ENCODE measurements around the gene SDR42E1.

SDR42E1 gene

DNA sequence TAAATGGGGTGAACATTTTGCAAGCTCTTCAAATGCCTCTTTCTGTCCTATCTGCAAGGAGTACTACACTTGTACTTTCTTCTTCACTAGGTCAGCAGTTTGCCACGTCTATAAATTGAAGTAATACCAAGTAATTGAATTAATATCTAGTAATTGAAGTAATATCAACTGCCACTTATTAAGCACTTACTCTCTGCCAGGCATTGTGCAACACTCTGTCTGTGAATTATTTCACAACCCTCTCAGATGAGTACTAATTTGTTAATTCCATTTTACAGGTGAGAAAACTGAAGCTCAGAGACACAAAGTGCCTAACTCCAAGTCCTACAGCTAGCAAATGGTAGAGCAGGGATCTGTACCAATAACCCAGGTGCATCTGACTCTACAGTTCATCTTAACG lies 4.1 kb downstream of the SDR42E1 start:
- TF ChIP-seq, protein P1, sequence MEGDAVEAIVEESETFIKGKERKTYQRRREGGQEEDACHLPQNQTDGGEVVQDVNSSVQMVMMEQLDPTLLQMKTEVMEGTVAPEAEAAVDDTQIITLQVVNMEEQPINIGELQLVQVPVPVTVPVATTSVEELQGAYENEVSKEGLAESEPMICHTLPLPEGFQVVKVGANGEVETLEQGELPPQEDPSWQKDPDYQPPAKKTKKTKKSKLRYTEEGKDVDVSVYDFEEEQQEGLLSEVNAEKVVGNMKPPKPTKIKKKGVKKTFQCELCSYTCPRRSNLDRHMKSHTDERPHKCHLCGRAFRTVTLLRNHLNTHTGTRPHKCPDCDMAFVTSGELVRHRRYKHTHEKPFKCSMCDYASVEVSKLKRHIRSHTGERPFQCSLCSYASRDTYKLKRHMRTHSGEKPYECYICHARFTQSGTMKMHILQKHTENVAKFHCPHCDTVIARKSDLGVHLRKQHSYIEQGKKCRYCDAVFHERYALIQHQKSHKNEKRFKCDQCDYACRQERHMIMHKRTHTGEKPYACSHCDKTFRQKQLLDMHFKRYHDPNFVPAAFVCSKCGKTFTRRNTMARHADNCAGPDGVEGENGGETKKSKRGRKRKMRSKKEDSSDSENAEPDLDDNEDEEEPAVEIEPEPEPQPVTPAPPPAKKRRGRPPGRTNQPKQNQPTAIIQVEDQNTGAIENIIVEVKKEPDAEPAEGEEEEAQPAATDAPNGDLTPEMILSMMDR (IDR thresholded peaks at IDR 0.05; ENCODE audit: insufficient read depth, missing control alignments): no peak
- DNase-seq (ENCODE audit: insufficient read length, low spot score): no peak
- no peak for FAIRE-seq

DNA sequence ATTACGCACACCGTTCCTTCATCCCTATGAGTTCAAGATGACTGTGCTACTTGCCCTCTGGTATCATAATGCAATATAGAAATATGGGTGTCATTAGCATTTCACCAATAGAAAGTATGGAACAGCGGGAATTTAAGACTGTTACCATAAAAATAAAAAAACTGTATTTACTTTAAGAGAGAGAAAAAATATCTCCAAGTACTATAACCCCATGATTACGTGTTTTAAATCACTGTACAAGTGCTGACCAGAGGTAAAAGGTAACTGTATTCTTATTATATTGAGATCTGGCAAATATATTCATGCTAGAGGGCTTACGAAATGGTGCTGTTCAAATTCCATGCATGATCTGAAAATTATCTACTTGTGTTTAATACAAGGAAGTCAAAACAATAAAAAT lies 5.2 kb downstream of the SDR42E1 start:
- TF ChIP-seq, protein P1 (IDR thresholded peaks at IDR 0.05; ENCODE audit: insufficient read depth, missing control alignments): no peak
- no peak for FAIRE-seq
- DNase-seq (ENCODE audit: insufficient read length, low spot score): no peak

DNA sequence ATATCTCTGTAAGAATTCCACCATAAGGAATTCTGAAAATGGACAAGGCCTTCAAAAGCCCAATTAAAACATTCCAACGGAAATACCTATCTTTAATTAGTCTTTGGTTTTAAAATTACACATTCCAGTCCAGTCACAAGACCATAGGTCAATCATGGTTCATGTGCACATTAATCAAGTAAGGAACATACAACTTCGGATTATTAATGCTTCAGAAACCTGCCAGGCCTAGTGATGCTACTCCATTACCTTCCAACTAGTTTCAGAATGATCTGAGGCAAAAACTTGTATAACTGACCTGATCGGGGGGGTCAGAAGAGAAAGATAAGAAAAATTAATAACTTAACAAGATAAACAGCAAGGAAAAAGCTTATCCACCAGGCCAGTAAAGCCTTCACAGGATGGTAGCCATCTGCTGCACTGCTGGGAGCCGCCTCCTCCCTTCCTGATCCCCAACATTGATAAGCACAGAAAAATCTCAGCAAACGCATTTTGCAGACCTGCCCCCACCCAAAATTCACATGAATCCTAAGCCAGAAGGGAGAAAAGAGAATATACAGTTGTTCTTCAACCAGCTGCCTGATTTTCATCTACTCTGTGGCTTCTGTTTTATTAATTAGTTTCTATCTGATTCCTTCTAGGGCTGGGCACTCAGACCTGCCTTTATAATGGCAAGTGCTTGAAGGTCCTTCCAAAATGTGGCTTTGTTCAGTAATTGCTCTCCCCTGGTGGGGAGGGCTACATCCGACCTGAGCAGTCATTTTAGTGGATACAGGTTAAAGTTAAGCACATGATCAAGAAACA lies 6.0 kb downstream of the SDR42E1 start:
- peak; percentile 24 for DNase-seq (ENCODE audit: insufficient read length, low spot score)
- FAIRE-seq: no peak
- TF ChIP-seq, protein P1 (IDR thresholded peaks at IDR 0.05; ENCODE audit: insufficient read depth, missing control alignments): no peak

DNA sequence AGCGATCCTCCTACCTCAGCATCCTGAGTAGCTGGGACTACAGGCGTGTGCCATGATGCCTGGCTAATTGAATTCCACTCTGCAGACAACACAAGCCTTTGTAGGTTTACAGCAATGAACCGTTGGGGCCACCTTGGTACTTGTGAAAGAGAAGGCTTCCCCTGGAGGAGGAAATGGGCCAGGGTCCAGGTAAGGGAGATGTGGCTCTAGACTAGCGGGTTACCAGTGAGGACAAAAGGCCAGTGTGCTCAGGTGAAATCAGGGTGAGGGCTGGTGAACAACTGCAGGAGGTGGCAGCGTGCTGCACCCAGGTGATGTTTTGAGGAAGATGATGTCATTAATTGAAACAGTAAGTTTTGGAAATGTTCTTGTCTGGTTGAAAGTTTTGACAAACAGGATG lies 6.7 kb downstream of the SDR42E1 start:
- FAIRE-seq (no peak), DNase-seq (ENCODE audit: insufficient read length, low spot score) (no peak)

DNA sequence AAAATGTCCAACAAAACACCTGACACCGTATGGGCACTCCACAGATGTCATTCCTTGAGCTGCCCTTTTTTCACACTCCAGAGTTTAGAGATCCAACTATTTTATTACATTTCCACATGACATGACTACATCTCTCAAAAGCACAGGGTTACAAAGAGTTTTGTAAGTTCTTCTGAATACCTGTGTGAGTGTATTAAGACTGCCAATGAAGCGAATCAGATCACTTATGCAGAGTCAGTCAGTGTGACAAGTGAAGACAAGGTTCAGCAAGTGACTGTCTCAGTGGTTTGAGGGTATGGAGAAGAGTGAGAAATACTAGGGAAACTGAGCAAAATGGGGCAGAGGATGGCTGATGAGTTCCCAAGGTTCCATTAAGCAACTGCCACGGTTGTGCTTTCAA lies 8.4 kb downstream of the SDR42E1 start:
- DNase-seq (ENCODE audit: insufficient read length, low spot score): no peak
- TF ChIP-seq, protein P1 (IDR thresholded peaks at IDR 0.05; ENCODE audit: insufficient read depth, missing control alignments): no peak
- no peak for FAIRE-seq

More for the DNA sequence above, 6.7 kb downstream of the SDR42E1 start:
- TF ChIP-seq, protein P1 (IDR thresholded peaks at IDR 0.05; ENCODE audit: insufficient read depth, missing control alignments): no peak

DNA sequence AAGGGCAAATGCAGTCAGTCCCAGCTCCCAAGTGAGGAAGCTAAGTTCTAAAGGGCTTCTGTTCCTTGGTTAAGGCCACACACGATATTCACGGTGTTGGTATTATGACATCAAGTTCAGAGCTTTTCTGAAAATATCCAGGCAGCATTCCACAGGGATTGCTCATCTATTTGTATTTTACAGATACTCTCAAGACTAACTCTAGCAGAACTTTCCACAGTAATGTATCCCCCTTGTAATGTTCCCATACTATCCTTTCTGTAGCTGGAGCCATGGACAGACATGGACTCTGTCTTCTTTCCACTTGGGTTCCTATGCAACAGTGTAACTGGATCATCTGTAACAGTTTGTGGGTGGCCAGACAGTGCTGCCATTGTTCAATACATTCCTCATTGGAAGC lies 13.5 kb downstream of the SDR42E1 start:
- no peak for FAIRE-seq
- TF ChIP-seq, protein P1 (IDR thresholded peaks at IDR 0.05; ENCODE audit: insufficient read depth, missing control alignments): no peak
- DNase-seq (ENCODE audit: insufficient read length, low spot score): no peak
